H1 (cell line): ENCODE data around the gene TPD52L2. TPM values are rescaled to one million over a fixed set of nuclear protein-coding genes. Genes with fewer than 3 reads are reported as not detected.

ENCODE experiments used
- CHD2 ChIP-seq: IDR thresholded peaks from 2 replicates; pipeline ENCODE4 v1.6.1; 2012; ENCODE audit warnings: low read length, improper control_type of control experiment
- EP300 ChIP-seq, 2 experiments: IDR thresholded peaks; 1 replicate in 1 of 2; 2 replicates in 1 of 2; pipeline ENCODE4 v1.6.1; 2011 to 2012; ENCODE audit warnings: low read depth in 2 of 2, low read length in 2 of 2, mild to moderate bottlenecking in 2 of 2, borderline replicate concordance in 1 of 2, inconsistent platforms in 1 of 2, moderate library complexity in 1 of 2
- JUN ChIP-seq: IDR thresholded peaks from 2 replicates; pipeline ENCODE4 v1.6.1; 2011; ENCODE audit warnings: low read depth, mild to moderate bottlenecking, improper control_type of control experiment, low read length
- KDM4A ChIP-seq: IDR thresholded peaks from one replicate; pipeline ENCODE4 v1.7.1; 2012; ENCODE audit warnings: low read depth, mild to moderate bottlenecking, moderate library complexity, low read length, inconsistent platforms; ENCODE audit not compliant: severe bottlenecking
- NANOG ChIP-seq: IDR thresholded peaks from 2 replicates; pipeline ENCODE4 v1.6.1; 2011; ENCODE audit warnings: low read length, low read depth, mild to moderate bottlenecking, inconsistent platforms; ENCODE audit not compliant: insufficient read depth, poor library complexity, severe bottlenecking
- PHF8 ChIP-seq: fragments of 200-600 bp; sonication (generic); conservative IDR thresholded peaks from 2 replicates; pipeline ENCODE4 v1.7.1; 2012; ENCODE audit warnings: low read depth, mild to moderate bottlenecking, inconsistent platforms, low read length, moderate library complexity
- POLR2AphosphoS5 ChIP-seq: IDR thresholded peaks from 2 replicates; pipeline ENCODE4 v1.6.1; 2011; ENCODE audit warnings: low read depth, low read length
- RXRA ChIP-seq: IDR thresholded peaks from 2 replicates; pipeline ENCODE4 v1.6.1; 2011; ENCODE audit warnings: low read depth, mild to moderate bottlenecking, low read length, moderate library complexity; ENCODE audit not compliant: insufficient read depth
- SIN3A ChIP-seq, 2 experiments: IDR thresholded peaks in 1 of 2; conservative IDR thresholded peaks in 1 of 2; 2 replicates each; pipeline ENCODE4 v1.6.1; 2011 to 2012; ENCODE audit warnings: low read length in 2 of 2, improper control_type of control experiment in 1 of 2, low read depth in 1 of 2, mild to moderate bottlenecking in 1 of 2
- SIRT6 ChIP-seq: IDR thresholded peaks from one replicate; pipeline ENCODE4 v1.7.1; 2012; ENCODE audit warnings: low read length, inconsistent platforms
- SP1 ChIP-seq: IDR thresholded peaks from 2 replicates; pipeline ENCODE4 v1.6.1; 2011; ENCODE audit warnings: low read depth, low read length
- SP4 ChIP-seq: IDR thresholded peaks from 2 replicates; pipeline ENCODE4 v1.6.1; 2012; ENCODE audit warnings: low read length, inconsistent platforms
- polyA plus RNA-seq, 7 experiments: library from polyadenylated mRNA; depleted of rRNA in 3 of 7; stranded (reverse) in 5 of 7; unstranded in 2 of 7; fragments of >200 nt in 5 of 7; fragments of 200-250 nt in 2 of 7; gene quantifications; 1 replicate in 5 of 7; 2 replicates in 1 of 7; 4 replicates in 1 of 7; pipeline versions ENCODE4 v1.2.1 to v1.2.3, GENCODE V29; 2011 to 2013; ENCODE audit warnings: missing spikeins in 2 of 7, mixed read lengths in 2 of 7
- total RNA-seq: library from RNA; stranded (reverse); fragmentation: NEBNext Ultra II Directional; extraction: Animal tissue kit (Norgen Biotek cat#: 25700); gene quantifications from 2 replicates; pipeline ENCODE4 v1.2.1, GENCODE V29; 2021

The TPD52L2 gene
- total and polyA plus RNA-seq, 2 of the 8 experiments (the other 6 are each of a cell fraction or from before 2014, with no cell fraction given), result 77.1 to 80.2 TPM

DNA sequence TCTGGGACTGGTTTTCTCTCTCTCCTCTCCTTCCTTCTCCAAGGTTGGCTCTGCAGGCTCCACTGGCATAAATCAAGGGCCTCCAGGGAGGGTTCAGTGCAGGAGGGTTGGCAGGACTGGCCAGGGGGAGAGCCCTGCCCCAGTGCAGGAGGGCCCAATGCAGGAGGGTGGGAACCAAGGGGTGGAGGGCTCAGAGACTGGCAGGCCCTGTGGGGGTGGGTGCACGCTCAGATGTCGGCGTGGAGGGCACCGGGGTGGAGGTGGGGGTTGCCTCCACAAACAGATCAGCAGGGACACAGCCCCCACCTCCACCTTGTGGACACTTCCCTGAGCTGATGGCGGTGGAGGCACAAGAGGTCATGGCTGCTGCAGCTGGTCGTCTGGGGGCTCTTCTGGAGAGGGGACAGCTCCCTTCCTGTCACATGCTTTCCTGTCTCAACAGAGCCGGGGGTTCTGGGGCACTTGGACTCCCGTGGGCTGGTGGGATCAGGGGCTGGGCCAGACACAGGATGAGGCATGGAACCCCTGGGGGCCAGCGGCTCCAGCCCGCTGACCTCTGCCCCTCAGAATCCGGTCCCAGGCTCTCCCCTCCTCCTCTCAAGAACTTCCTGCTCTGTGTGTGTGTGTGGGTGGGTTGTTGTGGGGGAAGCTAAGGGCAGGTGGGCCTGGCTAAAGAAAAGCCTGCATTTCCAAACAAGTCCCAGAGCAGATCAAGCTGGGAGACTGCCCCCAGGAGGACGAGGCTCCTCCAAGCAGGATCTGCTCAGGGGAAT is 6.5 kb upstream of the TPD52L2 start (continued):
- TF ChIP-seq SP4 (no peak), RXRA (no peak), SIN3A (conservative IDR thresholded peaks at IDR 0.05 in 1 of 2, IDR thresholded peaks at IDR 0.05 in 1 of 2; ENCODE audit: low read depth in 1 of 2, low read length in 2 of 2) (peak in 1 of 2 experiments; percentile 67; a peak in 1 of 4 replicates), SIRT6 (no peak), NANOG (no peak), PHF8 (no peak), SP1 (peak; percentile 81), KDM4A (no peak), JUN (no peak), CHD2 (no peak), POLR2AphosphoS5 (no peak), EP300 (IDR thresholded peaks at IDR 0.05; ENCODE audit: borderline replicate concordance in 1 of 2, low read depth in 2 of 2, low read length in 2 of 2) (peak in 1 of 2 experiments; percentile 21; a peak in 1 of 3 replicates)
- TF ChIP-seq, all 59 proteins: peak for 5
